HEK293T (cell line): ENCODE measurements around the gene SERF2.
A peak's percentile ranks its signal among the peaks of the same experiment; 100 is the strongest.

Experiments
- CTCF ChIA-PET: fragments of 350-600 bp; formaldehyde crosslinking; extraction: SDS; loops from one replicate; lab custom pipeline; 2021; ENCODE audit warnings: antibody characterized with exemption, inconsistent platforms; lab: Yijun Ruan, JAX
- POLR2A ChIA-PET: fragments of 350-600 bp; formaldehyde crosslinking; extraction: SDS; loops from one replicate; lab custom pipeline; 2020; ENCODE audit warnings: antibody characterized with exemption, inconsistent platforms; lab: Yijun Ruan, JAX
- DNase-seq: peaks from one replicate; pipeline ENCODE4 v3.0.0; 2012; ENCODE audit warnings: mixed read lengths; ENCODE audit errors: extremely low spot score
- ARNT ChIP-seq: fragments of 450-650 bp; IDR thresholded peaks from 2 replicates; pipeline ENCODE4 v1.6.1; 2017; ENCODE audit warnings: mild to moderate bottlenecking
- BHLHE40 ChIP-seq: fragments of 450-650 bp; IDR thresholded peaks from 2 replicates; pipeline ENCODE4 v1.6.1; 2016; ENCODE audit warnings: mild to moderate bottlenecking, moderate library complexity, borderline replicate concordance
- CTBP1 ChIP-seq: fragments of 450-650 bp; IDR thresholded peaks from 2 replicates; pipeline ENCODE4 v1.6.1; 2016; ENCODE audit warnings: borderline replicate concordance
- ELF4 ChIP-seq: fragments of 450-650 bp; IDR thresholded peaks from 2 replicates; pipeline ENCODE4 v1.6.1; 2017; ENCODE audit warnings: antibody characterized with exemption
- FOXA1 ChIP-seq: fragments of 450-650 bp; IDR thresholded peaks from 2 replicates; pipeline ENCODE4 v1.6.1; 2016; ENCODE audit warnings: mild to moderate bottlenecking
- FOXK2 ChIP-seq: fragments of 450-650 bp; IDR thresholded peaks from 2 replicates; pipeline ENCODE4 v1.6.1; 2016; ENCODE audit warnings: mild to moderate bottlenecking
- FOXM1 ChIP-seq: fragments of 450-650 bp; IDR thresholded peaks from 2 replicates; pipeline ENCODE4 v1.6.1; 2017; ENCODE audit warnings: mild to moderate bottlenecking, borderline replicate concordance
- HDGF ChIP-seq: fragments of 450-650 bp; IDR thresholded peaks from 2 replicates; pipeline ENCODE4 v1.6.1; 2017; ENCODE audit warnings: antibody characterized with exemption, borderline replicate concordance
- L3MBTL2 ChIP-seq: fragments of 450-650 bp; conservative IDR thresholded peaks from 2 replicates; pipeline ENCODE4 v1.6.1; 2016; ENCODE audit warnings: mild to moderate bottlenecking
- LEF1 ChIP-seq: fragments of 450-650 bp; IDR thresholded peaks from 2 replicates; pipeline ENCODE4 v1.6.1; 2017; ENCODE audit warnings: mild to moderate bottlenecking, borderline replicate concordance
- NFRKB ChIP-seq: fragments of 450-650 bp; IDR thresholded peaks from 2 replicates; pipeline ENCODE4 v1.6.1; 2016; ENCODE audit warnings: mild to moderate bottlenecking, moderate library complexity
- SP1 ChIP-seq: fragments of 450-650 bp; IDR thresholded peaks from 2 replicates; pipeline ENCODE4 v1.6.1; 2017
- SUZ12 ChIP-seq: fragments of 450-650 bp; IDR thresholded peaks from 2 replicates; pipeline ENCODE4 v1.6.1; 2016; ENCODE audit warnings: mild to moderate bottlenecking
- TARDBP ChIP-seq: fragments of 450-650 bp; IDR thresholded peaks from 2 replicates; pipeline ENCODE4 v1.6.1; 2016
- ZNF384 ChIP-seq: fragments of 450-650 bp; IDR thresholded peaks from 2 replicates; pipeline ENCODE4 v1.6.1; 2016
- TF ChIP-seq, protein P1 (sequence below): fragments of 450-650 bp; IDR thresholded peaks from 2 replicates; pipeline ENCODE4 v1.6.1; 2016

SERF2 gene

GRCh38 chr15:43762824-43763223 is 29.3 kb upstream of the SERF2 start:
- ChIA-PET CTCF (no interaction called here), POLR2A (no interaction called here)
- no peak for DNase-seq
- TF ChIP-seq HDGF, result no peak

DNA sequence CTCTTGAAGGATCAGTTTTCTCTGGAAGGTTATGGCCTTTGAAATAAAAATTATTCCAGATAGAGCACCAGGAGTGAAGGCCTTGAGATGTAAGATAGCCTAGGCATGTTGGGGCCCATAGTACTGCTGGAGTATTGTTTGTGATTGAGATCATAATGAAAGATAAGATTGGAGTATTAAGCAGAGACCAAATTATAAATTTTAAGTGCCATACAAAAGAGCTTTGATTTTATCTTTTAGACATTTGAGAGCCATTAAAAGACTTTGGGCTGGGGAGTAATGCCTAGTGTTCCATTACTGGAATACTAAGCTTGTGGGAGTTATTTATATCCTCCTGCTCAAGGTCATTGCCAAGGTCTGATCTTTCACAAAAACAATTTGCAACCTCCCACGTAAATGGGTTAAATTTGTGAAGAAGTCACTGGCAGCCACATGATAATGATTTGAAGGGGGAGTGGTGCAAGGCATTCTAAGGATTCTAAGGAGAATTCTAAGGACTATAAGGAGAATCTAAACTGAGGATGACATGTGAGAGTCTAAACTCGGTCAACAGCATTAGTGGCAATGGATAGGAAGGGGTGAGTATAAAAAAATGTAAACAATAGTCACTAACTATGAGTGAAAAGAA is 28.2 kb upstream of the SERF2 start:
- CTCF ChIA-PET, result no interaction called here
- no peak for DNase-seq
- POLR2A ChIA-PET, result interaction anchor here (0.9 kb wide), 1 partner anchor 13 kb away, joined by 3 read pairs; the partner anchor contains the start of gene ELL3
- TF ChIP-seq TARDBP (no peak), HDGF (no peak), CTBP1 (no peak), ELF4 (no peak), FOXK2 (no peak), ZNF384 (no peak), FOXA1 (no peak), FOXM1 (no peak), ARNT (no peak), LEF1 (no peak), SP1 (no peak), NFRKB (no peak), BHLHE40 (no peak), SUZ12 (no peak), L3MBTL2 (no peak)
- TF ChIP-seq, protein P1, sequence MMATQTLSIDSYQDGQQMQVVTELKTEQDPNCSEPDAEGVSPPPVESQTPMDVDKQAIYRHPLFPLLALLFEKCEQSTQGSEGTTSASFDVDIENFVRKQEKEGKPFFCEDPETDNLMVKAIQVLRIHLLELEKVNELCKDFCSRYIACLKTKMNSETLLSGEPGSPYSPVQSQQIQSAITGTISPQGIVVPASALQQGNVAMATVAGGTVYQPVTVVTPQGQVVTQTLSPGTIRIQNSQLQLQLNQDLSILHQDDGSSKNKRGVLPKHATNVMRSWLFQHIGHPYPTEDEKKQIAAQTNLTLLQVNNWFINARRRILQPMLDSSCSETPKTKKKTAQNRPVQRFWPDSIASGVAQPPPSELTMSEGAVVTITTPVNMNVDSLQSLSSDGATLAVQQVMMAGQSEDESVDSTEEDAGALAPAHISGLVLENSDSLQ, result no peak

DNA sequence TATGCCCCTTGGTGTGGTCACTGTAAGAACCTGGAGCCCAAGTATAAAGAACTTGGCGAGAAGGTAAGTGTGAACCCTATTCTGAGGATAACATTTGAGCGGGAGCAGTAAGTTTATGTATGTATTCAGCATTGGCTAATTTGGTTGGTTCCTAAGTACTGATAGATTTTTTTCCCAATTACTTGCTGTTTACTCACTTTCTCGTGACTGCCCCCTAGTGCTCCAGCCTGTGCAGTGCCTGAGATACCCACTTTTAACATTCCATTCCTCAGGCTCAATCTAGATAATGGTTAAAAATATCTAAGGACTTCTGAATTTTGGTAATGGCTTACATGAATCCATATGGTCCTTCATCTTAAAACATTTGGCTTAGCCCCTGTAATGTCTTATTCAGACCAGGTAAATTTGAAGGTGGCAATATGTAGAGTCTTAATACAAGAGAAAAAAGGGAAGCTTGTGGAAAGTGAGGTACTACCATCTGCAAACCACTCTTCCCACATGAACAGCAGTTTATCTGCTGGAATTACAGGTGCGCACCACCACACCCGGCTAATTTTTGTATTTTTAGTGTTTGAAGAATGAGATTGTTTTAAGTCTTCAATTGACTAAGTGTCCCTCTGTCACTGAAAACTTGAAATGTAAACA is 22.4 kb upstream of the SERF2 start:
- TF ChIP-seq ZNF384 (no peak), SUZ12 (no peak), LEF1 (no peak), CTBP1 (no peak)
- ChIA-PET POLR2A (no interaction called here), CTCF (no interaction called here)
- peak; percentile 32 for DNase-seq

- no peak for DNase-seq
- ChIA-PET CTCF (interaction anchor here (0.6 kb wide), 1 partner anchor 24 kb away, joined by 4 read pairs; no protein-coding TSS in a partner anchor), POLR2A (interaction anchor here (1.7 kb wide), 1 partner anchor 29 kb away, joined by 6 read pairs; the partner anchor contains the start of gene HYPK)
- no peak for TF ChIP-seq FOXK2
- no peak for TF ChIP-seq ZNF384
- no peak for TF ChIP-seq LEF1
- TF ChIP-seq CTBP1, result no peak
- TF ChIP-seq ELF4, result no peak
- TF ChIP-seq, protein P1, result no peak
- TF ChIP-seq FOXA1, result no peak
- no peak for TF ChIP-seq HDGF
- no peak for TF ChIP-seq SUZ12
- TF ChIP-seq BHLHE40, result no peak
- no peak for TF ChIP-seq NFRKB
- no peak for TF ChIP-seq SP1
These were observed 20.3 kb upstream of the SERF2 start for GRCh38 chr15:43771816-43772215.

DNA sequence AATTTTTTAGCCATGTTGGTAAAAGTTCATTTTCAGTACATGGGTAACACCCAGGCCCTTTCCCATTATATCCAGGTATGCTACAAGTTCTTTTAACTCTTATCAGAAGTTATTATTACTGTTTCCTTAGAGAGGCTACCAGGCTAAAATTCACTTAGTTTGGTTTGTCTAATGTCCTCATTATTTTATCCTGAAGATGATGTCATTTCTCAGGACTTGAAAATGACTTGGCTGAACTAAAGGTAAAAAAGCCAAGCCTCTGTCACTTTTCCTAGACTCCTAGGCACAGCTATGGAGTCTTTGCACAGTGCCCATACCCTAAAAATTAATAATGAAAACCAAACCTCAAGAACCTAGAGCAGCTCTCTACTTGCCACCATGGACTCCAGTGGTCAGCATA is 19.5 kb upstream of the SERF2 start:
- CTCF ChIA-PET, result no interaction called here
- DNase-seq, result no peak
- POLR2A ChIA-PET, result no interaction called here
- TF ChIP-seq BHLHE40 (no peak), SP1 (no peak), SUZ12 (no peak), ELF4 (no peak), ARNT (no peak), ZNF384 (no peak), HDGF (no peak), LEF1 (no peak)

DNA sequence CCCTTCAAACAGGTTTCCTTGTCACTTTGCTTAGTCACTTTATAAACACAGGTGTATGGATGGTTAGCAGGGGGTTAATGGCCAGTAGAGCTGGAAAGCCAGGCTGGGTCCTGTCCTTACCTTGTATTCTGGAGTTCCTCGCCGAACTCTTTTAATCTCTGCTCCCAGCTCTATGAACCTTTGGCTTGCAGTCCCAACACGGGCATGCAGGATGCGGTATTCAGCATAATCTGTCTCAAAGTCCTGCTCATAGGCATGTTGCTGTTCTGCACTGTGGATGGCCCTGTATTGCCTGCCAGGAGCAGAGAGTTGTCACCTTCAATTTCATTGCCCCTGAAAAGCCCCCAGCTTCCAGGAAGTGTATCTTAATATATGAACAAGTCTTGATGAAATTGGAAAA is 18.1 kb upstream of the SERF2 start:
- POLR2A ChIA-PET, result no interaction called here
- CTCF ChIA-PET, result no interaction called here

DNA sequence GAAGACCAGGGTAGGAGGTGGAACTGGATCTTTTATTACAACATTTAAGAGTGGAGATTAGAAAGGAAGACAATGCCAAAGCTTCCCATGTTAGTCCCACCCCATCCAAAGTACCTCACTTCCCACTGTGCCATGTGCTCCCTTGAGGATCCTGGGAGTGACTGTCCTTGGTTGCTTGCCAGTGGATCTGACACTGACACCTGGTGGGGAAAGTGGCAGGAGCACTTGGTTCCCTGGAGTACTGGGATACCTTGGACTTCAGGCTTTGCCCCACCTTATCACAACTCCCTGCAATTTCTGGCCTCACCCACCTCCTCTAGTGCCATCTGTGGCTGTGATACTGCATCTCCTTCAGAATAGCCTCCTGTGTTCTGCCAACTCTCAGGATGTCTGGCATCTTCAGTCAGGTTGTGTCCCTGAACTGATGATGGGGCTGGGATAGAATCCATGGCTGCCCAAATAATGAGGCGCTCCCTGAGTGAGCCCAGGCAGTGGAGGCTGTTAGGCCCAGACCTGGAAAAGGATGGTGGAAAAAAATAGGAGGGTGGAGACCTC is 16.6 kb upstream of the SERF2 start:
- no peak for DNase-seq
- no peak for TF ChIP-seq FOXM1
- TF ChIP-seq, protein P1, result no peak
- no peak for TF ChIP-seq ELF4
- no peak for TF ChIP-seq ARNT
- TF ChIP-seq SUZ12, result no peak
- no peak for TF ChIP-seq ZNF384
- no peak for TF ChIP-seq LEF1
- ChIA-PET POLR2A (interaction anchor here (1.3 to 3.0 kb wide), 3 partner anchors 15 to 266 kb away, joined by 3 to 33 read pairs (median 11); partner anchors contain the start of genes MFAP1 and SERF2), CTCF (interaction anchor here (0.6 to 1.4 kb wide), 3 partner anchors 21 to 248 kb away, joined by 3 to 7 read pairs (median 4); partner anchors contain the start of gene HYPK)

More for the DNA sequence above, 18.1 kb upstream of the SERF2 start:
- no peak for TF ChIP-seq ELF4
- TF ChIP-seq NFRKB, result no peak
- no peak for TF ChIP-seq ARNT
- TF ChIP-seq FOXM1, result no peak
- no peak for TF ChIP-seq SUZ12
- TF ChIP-seq FOXA1, result no peak
- no peak for TF ChIP-seq CTBP1
- TF ChIP-seq FOXK2, result no peak
- TF ChIP-seq BHLHE40, result no peak
- no peak for TF ChIP-seq ZNF384
- no peak for TF ChIP-seq L3MBTL2
- no peak for TF ChIP-seq LEF1
- DNase-seq, result no peak
